PC-9 (cell line): ENCODE measurements around the gene TTC38. TPM values are rescaled to one million over a fixed set of nuclear protein-coding genes. Genes with fewer than 3 reads are reported as not detected.

Experiments used
- BruUV-seq: library from RNA; stranded (reverse); fragments of 400-500 nt; replicated peaks from 2 replicates; lab custom pipeline; 2021; lab: Mats Ljungman, UMichigan
- CTCF ChIA-PET: fragments of 300-600 bp; sonication (Branson Sonifier 250); formaldehyde crosslinking; loops from one replicate; lab custom pipeline; 2022; ENCODE audit warnings: antibody characterized with exemption; lab: Charles Lee
- POLR2A ChIA-PET: fragments of 300-600 bp; sonication (Branson Sonifier 250); formaldehyde crosslinking; loops from one replicate; lab custom pipeline; 2022; ENCODE audit warnings: antibody characterized with exemption; ENCODE audit not compliant: unreplicated experiment; lab: Charles Lee
- DNase-seq, 2 experiments: peaks; one replicate each; pipeline versions ENCODE4 v3.0.0 to v3.0.0-alpha.2; 2015 to 2022; ENCODE audit warnings: mixed read lengths in 1 of 2
- H2AFZ ChIP-seq: fragments of 200-600 bp; sonication (generic); 2 replicates; pipeline ENCODE4 v1.8.1; 2017; ENCODE audit warnings: antibody characterized with exemption
- H3F3A ChIP-seq: fragments of 200-600 bp; sonication (generic); 2 replicates; pipeline ENCODE4 v1.8.1; 2017; ENCODE audit warnings: antibody characterized with exemption, mild to moderate bottlenecking, low read depth; ENCODE audit not compliant: insufficient read depth
- H3K27ac ChIP-seq: fragments of 200-600 bp; sonication (generic); 2 replicates; pipeline ENCODE4 v1.6.1; 2016; ENCODE audit warnings: mixed run types
- H3K27me3 ChIP-seq: fragments of 200-600 bp; sonication (generic); 2 replicates; pipeline ENCODE4 v1.6.1; 2016; ENCODE audit warnings: low read depth, mixed run types; ENCODE audit not compliant: insufficient read depth
- H3K36me3 ChIP-seq: fragments of 200-600 bp; sonication (generic); 2 replicates; pipeline ENCODE4 v1.6.1; 2016; ENCODE audit warnings: low read depth, mixed run types
- H3K4me1 ChIP-seq: fragments of 200-600 bp; sonication (generic); replicated peaks from 2 replicates; pipeline ENCODE4 v1.6.1; 2016; ENCODE audit warnings: mixed run types; ENCODE audit not compliant: insufficient read depth
- H3K4me2 ChIP-seq: fragments of 200-600 bp; sonication (generic); 2 replicates; pipeline ENCODE4 v1.6.1; 2017; ENCODE audit warnings: mixed run types
- H3K4me3 ChIP-seq: fragments of 200-600 bp; sonication (generic); 2 replicates; pipeline ENCODE4 v1.6.1; 2016; ENCODE audit warnings: mixed run types
- H3K79me2 ChIP-seq: fragments of 200-600 bp; sonication (generic); 2 replicates; pipeline ENCODE4 v1.6.1; 2017; ENCODE audit warnings: low read depth, mixed run types
- H3K9me2 ChIP-seq: fragments of 200-600 bp; sonication (generic); 2 replicates; pipeline ENCODE4 v1.8.1; 2017; ENCODE audit warnings: mild to moderate bottlenecking; ENCODE audit not compliant: insufficient read depth
- H3K9me3 ChIP-seq: fragments of 200-600 bp; sonication (generic); 2 replicates; pipeline ENCODE4 v1.8.1; 2016; ENCODE audit warnings: low read depth; ENCODE audit not compliant: insufficient read depth
- H4K20me1 ChIP-seq: fragments of 200-600 bp; sonication (generic); 2 replicates; pipeline ENCODE4 v1.8.1; 2017; ENCODE audit not compliant: insufficient read depth
- EZH2 ChIP-seq: fragments of 200-600 bp; sonication (generic); IDR thresholded peaks from 2 replicates; pipeline ENCODE4 v1.8.0; 2017; ENCODE audit warnings: antibody characterized with exemption, low read depth
- intact Hi-C: fragments of 100-400 bp; cut with micrococcal nuclease; formaldehyde crosslinking; loops from one replicate; pipeline ENCODE4 v1.10.0; 2022; ENCODE audit not compliant: unreplicated experiment
- total RNA-seq: library from RNA; stranded (reverse); gene quantifications from 2 replicates; pipeline ENCODE4 v1.2.3, GENCODE V29; 2021
- TF ChIP-seq, protein P1 (sequence below): fragments of 200-600 bp; sonication (generic); conservative IDR thresholded peaks from 2 replicates; pipeline ENCODE4 v1.6.1; 2017; ENCODE audit warnings: mixed run types, antibody characterized with exemption, mild to moderate bottlenecking, moderate library complexity

The TTC38 gene
- total RNA-seq, 1 experiment from 2014 or later = 15.2 TPM

DNA sequence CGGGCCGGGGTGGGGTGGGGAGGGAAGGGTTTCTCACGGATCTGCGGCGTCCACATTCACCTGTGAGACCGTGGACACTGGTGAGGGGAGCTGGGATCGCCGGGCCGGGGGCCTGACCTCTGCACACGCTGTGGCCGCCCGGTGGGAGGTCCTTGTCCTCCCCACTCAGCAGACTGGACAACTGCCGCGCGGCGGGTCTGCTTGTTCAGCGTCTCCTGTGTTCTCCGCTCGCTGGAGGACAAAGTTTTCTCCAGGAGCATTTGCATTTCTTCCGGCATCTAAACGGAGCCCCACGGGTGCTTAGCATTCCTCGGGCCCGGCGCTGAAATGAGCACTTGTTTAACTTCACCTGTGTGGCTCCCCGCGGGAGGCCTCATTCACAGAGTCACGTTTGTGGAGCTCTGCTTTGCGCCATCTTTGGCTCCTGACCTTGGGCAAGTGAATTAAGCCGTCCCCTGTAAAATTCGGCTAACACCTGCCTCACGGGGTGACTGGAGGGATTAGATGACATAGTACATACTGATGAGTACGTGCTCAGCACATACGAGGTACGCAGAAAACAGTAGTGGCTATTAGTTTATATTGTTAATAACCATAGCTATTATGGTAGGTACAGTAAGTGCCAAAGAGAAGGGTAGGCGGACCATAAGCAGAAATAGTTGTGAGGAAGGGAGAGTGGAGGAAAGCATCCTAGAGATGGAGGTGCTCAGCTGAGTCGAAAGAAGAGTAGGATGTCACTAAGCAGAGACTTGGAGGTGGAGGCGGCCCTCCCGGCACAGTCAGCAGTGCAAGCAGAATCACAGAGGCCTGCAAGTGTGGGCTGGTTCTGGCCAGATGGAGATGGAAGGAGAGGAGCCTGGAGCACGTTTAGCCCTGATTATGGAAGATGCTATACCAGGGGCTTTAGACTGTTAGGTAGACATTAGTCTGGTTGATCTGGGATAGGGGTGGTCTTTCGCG is 68.6 kb downstream of the TTC38 start:
- no peak for DNase-seq
- Histone ChIP-seq H3F3A (peaks cover 19% of the 10 kb centered on the region), H3K9me3 (no peaks in the 10 kb centered on the region), H3K4me3 (peak overlapping the region; percentile 77), H3K9me2 (no peaks in the 10 kb centered on the region), H3K79me2 (peaks cover 42% of the 10 kb centered on the region), H3K27ac (peak overlapping the region; percentile 25; the same call in 1 of the 2 replicates), H3K4me1 (peaks cover 16% of the 10 kb centered on the region), H3K27me3 (no peaks in the 10 kb centered on the region), H3K36me3 (peaks cover 32% of the 10 kb centered on the region), H3K4me2 (peak overlapping the region; percentile 97), H4K20me1 (peaks cover 12% of the 10 kb centered on the region; the same call in 1 of the 2 replicates), H2AFZ (peak overlapping the region; percentile 94)
- intact Hi-C loops = no loop called here
- ChIA-PET POLR2A (interaction anchor here (0.5 to 0.8 kb wide), 5 partner anchors 191 to 1535 kb away, joined by 3 to 12 read pairs (median 5); partner anchors contain the start of gene TBC1D22A), CTCF (interaction anchor here (0.5 kb wide), 1 partner anchor 1645 kb away, joined by 6 read pairs; no protein-coding TSS in a partner anchor)
- no peak for TF ChIP-seq EZH2
- TF ChIP-seq, protein P1, sequence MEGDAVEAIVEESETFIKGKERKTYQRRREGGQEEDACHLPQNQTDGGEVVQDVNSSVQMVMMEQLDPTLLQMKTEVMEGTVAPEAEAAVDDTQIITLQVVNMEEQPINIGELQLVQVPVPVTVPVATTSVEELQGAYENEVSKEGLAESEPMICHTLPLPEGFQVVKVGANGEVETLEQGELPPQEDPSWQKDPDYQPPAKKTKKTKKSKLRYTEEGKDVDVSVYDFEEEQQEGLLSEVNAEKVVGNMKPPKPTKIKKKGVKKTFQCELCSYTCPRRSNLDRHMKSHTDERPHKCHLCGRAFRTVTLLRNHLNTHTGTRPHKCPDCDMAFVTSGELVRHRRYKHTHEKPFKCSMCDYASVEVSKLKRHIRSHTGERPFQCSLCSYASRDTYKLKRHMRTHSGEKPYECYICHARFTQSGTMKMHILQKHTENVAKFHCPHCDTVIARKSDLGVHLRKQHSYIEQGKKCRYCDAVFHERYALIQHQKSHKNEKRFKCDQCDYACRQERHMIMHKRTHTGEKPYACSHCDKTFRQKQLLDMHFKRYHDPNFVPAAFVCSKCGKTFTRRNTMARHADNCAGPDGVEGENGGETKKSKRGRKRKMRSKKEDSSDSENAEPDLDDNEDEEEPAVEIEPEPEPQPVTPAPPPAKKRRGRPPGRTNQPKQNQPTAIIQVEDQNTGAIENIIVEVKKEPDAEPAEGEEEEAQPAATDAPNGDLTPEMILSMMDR = no peak
- BruUV-seq = no TSS peak

DNA sequence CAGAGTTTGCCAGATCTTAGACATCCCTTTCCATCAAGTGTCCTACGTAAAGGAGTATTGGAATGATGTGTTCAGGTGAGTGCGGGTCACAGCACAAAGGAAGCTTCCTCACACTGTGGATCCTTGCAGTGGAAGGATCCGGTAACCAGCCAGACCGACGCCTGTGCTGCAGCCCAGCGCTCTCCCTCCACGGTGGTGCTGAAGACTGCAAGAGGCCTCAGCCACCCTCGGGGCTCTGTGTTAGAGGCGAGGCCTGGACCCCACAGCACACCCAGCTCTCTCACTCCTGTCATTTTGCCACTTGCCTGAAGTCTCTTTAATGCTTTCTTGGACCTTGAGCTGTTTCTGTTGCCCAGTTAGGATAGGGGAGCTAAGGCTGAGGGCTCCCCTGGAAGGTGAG is 70.1 kb downstream of the TTC38 start:
- BruUV-seq = no TSS peak
- DNase-seq = no peak
- intact Hi-C loops = no loop called here
- peak overlapping the region; percentile 97; the same call in 1 of the 2 replicates for H3K4me2 ChIP-seq
- H3K9me3 ChIP-seq = no peaks in the 10 kb centered on the region
- CTCF ChIA-PET = interaction anchor here (0.5 kb wide), 1 partner anchor 205 kb away, joined by 5 read pairs; no protein-coding TSS in a partner anchor
- peaks cover 41% of the 10 kb centered on the region for H3K36me3 ChIP-seq
- no peak overlapping the region for H3K4me3 ChIP-seq
- no peaks in the 10 kb centered on the region for H3K27me3 ChIP-seq
- no peaks in the 10 kb centered on the region for H3K9me2 ChIP-seq
- peaks cover 16% of the 10 kb centered on the region; the same call in 1 of the 2 replicates for H4K20me1 ChIP-seq
- H2AFZ ChIP-seq = no peak overlapping the region
- POLR2A ChIA-PET = no interaction called here
- TF ChIP-seq EZH2 = no peak
- TF ChIP-seq, protein P1 = no peak
- no peak overlapping the region for H3K27ac ChIP-seq
- peaks cover 16% of the 10 kb centered on the region for H3K4me1 ChIP-seq
- H3K79me2 ChIP-seq = peaks cover 42% of the 10 kb centered on the region
- peaks cover 19% of the 10 kb centered on the region for H3F3A ChIP-seq

DNA sequence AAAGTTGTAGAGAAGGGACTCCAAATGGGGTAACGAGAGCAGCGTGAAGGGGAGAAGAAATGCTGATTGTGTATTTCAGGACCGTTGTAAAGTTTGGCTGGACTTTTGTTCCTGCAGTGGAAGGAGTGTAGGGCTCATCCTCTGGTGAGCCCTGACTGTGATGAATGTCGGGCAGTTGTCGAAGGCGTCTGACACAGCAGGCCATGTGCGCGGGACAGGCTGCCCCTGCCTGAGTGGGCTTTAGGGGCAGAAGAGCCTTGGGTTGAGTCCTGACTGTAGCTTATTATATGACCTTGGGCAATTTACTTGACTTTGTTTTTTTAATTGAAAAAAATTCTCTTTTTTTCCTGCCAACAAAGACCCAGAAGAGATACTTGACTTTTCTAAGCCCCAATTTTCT is 70.8 kb downstream of the TTC38 start:
- H4K20me1 ChIP-seq = peaks cover 21% of the 10 kb centered on the region
- H3K79me2 ChIP-seq = peaks cover 42% of the 10 kb centered on the region
- H3K4me3 ChIP-seq = no peak overlapping the region
- DNase-seq = no peak
- H2AFZ ChIP-seq = no peak overlapping the region
- H3K9me3 ChIP-seq = no peaks in the 10 kb centered on the region
- intact Hi-C loops = no loop called here
- ChIA-PET CTCF (no interaction called here), POLR2A (no interaction called here)
- peaks cover 16% of the 10 kb centered on the region for H3K4me1 ChIP-seq
- no peaks in the 10 kb centered on the region for H3K27me3 ChIP-seq
- TF ChIP-seq, protein P1 = no peak
- no peak for TF ChIP-seq EZH2
- H3K36me3 ChIP-seq = peaks cover 46% of the 10 kb centered on the region
- BruUV-seq = no TSS peak
- H3F3A ChIP-seq = peaks cover 12% of the 10 kb centered on the region
- no peak overlapping the region for H3K4me2 ChIP-seq
- no peaks in the 10 kb centered on the region for H3K9me2 ChIP-seq
- no peak overlapping the region for H3K27ac ChIP-seq
